ENCODE measurements around the gene CNTN4. TPM values are rescaled to one million over a fixed set of nuclear protein-coding genes. Genes with fewer than 3 reads are reported as not detected.
A peak's percentile ranks its signal among the peaks of the same experiment; 100 is the strongest.

Gene CNTN4
- total RNA-seq, 1 donor from 2014 or later = 34.3 TPM

DNA sequence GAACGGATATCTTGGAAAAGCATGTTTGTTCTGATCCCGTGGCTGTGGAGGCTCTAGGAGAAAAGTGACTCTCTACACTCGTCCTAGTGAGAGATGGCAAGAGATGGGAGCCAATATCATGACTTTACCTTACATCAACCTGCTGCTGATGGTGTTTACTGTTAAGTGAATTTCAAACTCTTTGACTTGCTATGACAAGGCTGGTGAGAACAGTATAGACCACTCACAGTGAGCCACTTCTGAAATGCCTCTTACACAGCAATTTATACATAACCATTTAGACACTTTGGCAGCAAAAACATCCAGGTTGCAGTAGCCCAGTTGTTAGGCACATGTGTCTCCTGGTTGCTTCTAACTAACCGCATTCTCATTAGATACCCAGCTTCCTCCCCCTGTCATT, 968.2 kb downstream of the CNTN4 start:
- no peak for DNase-seq

DNA sequence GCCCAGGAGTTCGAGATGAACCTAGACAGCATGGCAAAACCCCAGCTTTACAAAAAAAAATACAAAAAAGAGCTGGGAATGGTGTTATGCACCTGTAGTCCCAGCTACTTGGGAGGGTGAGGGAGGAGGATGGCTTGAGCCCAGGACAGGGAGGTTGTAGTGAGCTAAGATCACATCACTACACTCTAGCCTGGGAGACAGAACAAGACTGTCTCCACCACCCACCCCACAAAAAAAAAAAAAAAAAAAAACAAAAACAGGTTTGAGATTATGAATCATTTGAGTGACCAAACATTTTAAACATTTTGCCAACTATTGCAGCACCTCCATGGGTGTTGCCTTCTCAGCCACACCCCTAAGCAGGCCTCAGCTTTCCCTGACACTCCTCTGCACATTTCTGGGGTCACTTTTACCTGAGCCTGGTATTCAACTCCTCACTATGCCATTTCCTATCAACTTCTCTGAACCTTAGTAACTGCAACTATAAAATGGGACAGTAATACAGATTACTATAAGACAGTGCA, 969.8 kb downstream of the CNTN4 start:
- DNase-seq = no peak

DNA sequence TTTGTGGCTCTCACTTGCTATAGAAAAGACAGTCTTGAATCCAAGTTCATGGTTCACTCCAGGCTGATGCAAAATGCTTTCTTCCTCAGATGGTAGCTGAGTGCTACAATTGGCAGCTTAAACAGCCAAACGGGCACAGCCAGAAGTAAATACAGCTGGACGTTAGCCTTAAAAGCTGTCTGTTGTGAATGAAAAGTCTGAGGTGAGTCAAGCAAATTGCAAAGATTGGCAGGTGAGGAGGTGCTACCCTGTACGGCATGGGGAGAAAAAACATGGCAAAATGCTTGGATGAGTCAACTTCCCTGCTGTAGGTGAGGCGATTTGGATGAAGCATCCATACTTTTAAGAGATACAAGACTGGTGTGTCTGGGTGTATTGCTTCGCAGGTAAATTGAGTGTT, 971.1 kb downstream of the CNTN4 start:
- DNase-seq = no peak

DNA sequence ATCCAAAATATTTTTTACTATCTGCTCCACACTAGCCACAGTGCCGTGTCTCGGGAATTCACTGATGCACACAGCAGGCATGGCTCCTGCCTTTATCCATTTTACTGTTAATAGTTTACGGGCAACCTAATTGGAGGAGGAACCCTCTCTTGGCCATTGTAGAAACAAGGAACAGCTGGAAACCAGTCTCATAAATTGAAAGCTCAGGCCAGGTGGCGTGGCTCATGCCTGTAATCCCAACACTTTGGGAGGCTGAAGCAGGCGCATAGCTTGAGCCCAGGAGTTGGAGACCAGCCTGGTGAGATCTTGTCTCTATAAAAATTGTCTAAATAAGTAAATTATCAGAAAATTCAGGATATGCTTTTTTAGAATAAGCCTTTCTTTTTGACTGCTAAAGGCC, 972.5 kb downstream of the CNTN4 start:
- peak; percentile 61 for DNase-seq

GRCh38 chr3:3074551-3075257, 976.0 kb downstream of the CNTN4 start:
- DNase-seq = no peak

- DNase-seq = no peak
Measured at GRCh38 chr3:3080309-3080708, 981.6 kb downstream of the CNTN4 start.

DNA sequence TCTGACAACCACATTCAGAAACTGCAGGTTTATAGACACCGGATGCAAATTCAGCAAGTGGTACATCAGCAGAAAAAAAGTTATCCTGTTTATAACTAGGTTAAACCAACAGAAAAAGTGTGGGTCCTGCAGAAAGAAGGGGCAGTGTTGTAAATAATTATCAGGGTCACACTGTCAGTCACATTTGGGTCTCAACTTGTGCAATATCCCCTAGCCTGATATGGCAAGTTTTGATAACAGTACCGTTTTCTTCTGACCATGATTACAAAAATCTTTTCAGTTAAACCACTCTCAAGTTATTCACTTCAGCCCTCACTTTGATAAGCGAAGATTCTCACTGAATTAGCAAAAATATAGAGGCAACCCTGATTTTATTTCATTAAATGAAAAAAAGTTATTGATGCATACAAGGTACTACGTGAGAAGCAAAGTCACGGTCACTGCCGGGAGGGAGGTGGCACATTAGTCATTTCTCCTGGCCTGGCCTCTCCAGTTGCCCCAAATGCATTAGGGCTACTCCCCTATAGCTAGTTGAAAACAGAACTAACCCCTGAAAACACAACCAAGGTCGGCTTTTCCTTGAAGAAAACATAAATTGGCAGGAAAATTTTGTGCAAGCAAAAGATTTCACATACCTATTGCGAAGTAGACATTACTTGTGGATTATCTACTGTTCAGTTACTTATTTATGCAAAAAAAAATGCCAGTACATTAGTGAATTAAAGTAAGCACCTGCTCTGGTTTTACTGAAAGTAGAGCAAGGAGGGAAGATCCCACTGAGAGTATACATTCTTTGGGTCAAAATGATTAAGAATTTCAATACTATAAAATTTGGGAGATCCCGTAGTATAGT, 982.9 kb downstream of the CNTN4 start:
- DNase-seq = no peak

DNA sequence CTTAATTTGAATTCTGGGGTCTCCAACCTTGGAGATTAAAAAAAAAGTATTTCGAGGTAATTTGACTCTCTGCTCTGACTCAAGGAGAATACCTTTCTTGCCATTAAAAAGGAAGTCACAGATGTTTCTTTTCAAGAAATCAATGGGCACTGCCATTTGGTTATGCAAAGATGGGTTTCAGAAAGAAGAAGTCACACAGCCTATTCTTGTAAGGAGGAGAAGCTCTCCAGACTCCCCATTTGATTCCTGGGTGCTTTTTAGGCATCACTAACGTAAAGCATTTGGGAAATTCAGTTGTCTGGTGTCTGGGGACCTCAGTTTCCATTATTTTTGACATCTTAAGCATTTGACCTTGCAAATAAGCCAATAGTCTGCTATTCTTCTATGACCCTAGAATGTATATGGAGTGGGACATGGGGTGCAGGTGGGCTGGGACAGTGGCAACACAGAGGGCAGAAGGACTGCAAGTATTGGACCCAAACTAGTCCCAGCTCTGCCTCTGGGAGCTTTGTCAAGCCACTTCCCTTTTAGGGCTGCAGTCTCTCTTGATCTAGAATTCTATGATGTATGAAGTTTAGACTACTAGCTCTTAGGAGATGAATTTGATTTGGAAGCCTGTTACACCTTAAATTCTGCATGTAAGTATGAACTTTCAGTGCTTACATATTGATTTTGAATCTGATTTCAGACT, 983.7 kb downstream of the CNTN4 start:
- no peak for DNase-seq

- no peak for DNase-seq
Measured at GRCh38 chr3:3084890-3085289, 986.2 kb downstream of the CNTN4 start.

- no peak for DNase-seq
Measured at GRCh38 chr3:3085782-3086181, 987.1 kb downstream of the CNTN4 start.

- DNase-seq = no peak
Measured at GRCh38 chr3:3086239-3086638, 987.6 kb downstream of the CNTN4 start.

GRCh38 chr3:3087279-3087678, 988.6 kb downstream of the CNTN4 start:
- DNase-seq = no peak

DNA sequence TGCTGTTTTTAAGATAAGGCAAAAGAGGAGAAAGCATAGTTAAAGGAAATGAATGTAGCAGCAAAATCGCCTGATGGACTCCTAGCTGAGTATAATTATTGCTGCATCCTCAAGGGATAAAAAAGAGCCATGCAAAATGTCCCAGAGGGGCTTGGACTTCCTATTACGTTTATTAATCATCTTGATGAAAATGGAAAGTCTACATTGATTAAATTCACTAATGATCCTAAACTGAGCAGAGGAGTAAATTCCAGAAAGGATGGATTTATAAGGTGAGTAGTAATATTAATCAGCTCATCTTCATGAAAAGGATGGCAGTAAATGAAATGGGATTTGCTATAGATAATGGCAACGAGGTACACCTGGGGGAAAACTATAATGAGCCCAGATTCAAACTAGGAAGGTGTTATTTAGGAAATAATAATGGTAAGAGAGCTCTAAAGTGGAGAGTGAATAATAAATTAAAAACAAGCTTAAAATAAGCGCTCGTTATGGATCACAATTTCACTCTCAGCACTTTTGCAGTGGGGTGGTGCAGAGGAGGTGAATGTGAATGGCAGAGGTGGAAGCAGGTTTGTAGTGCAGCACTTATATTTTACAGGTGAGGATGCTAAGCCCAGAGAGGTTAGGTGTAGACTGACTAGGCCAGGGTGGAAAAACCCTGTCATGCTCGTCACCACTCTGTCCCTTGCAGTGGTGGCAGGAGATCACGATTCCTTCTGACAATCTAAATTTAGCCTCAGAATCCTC, 989.2 kb downstream of the CNTN4 start:
- no peak for DNase-seq

DNA sequence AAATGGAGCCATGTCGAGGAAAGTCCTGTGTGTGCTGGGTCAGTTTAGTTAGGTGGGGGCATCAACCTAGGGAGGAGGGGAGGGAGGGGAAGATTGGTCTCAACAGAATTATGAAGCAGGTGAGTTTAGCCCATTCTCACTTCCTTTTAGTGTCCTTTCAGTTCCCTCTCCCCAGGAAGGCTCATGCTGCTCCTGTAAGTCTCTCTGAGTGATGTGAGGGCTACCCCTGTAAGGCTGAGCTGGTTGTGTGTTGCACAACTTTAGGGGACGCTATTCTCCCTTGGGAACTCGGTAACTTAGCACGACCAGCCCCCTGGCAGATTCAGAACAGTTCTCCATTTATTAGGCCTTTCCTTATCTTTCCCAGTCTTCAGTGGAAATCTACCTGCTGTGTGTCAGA, 990.4 kb downstream of the CNTN4 start:
- DNase-seq = no peak

GRCh38 chr3:3097958-3098357, 999.3 kb downstream of the CNTN4 start:
- DNase-seq = no peak

DNA sequence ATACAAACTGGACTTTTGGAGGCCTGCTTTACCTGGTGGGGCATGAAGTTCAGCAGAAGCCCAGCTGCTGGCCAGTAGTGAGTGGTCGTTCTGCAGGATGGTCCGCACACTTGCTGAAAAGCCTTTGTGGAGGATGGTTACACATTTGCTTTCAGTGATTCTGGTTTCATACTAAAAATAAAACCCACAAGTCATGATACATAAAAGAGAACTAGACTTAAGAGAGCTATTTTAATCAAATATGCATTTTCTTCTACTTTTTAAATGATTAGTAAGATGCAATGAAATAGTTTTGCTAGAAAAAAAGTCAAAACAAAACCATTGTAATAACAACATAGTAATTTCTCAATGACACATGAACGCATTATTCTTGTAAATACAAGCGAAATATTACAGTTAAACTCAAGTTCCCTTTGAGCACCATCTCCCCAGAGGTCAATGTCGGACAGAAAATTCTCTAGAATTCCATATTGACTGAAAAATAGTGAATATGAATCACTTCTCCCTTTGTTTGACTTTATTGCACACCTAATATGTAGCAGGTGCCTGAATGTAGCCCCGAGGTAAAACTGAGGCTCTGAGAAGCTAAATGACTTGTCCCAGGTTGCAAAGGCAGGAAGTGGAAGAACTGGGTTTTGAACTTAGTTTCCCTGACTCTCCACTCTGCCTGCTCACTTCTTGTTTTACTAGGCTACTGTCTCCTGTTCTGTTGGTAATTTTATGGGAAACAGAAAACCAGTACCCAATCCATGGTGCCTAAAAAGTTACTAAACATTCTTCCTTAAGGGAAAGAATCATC, 1003.2 kb downstream of the CNTN4 start:
- no peak for DNase-seq

DNA sequence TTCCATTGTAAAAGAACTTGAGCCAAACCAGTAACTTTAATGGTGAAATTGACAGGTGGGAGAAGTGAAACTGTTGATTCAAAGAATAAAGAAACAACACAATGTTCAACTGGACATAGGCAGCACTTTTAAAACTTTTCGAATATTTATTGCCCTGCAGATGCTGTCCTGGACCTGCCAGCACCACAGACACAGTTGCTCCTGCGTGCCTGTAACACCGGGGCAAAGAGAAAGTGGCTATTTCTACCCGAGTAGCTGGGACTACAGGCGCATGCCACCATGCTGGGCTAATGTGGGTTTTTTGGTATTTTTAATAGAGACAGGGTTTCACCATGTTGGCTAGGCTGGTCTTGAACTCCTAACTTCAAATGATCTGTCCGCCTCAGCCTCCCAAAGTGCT, 1004.1 kb downstream of the CNTN4 start:
- no peak for DNase-seq

GRCh38 chr3:3105246-3105645, 1006.6 kb downstream of the CNTN4 start:
- no peak for DNase-seq

- DNase-seq = no peak
Measured at GRCh38 chr3:3105815-3106214, 1007.1 kb downstream of the CNTN4 start.

DNA sequence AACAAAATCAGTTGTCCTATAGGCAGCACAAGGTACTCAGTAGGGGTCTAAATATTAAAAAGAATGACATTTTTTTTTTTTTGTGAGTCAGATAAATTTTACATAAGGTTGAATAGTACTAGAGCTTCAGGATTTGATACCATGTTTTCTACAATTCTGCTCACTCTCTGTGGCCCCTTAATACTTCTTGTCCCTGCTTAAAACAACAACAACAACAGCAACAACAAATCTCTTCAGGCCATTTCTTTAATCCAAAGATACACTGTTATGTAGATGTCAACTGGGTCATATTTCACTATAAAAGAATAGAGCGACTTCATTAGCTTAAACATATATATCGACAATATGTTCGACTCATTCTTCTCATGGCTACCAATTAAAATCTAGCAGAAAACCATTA, 1008.5 kb downstream of the CNTN4 start:
- DNase-seq = no peak
